NB4 (cell line): ENCODE measurements around the gene NTNG1.

Experiments
- POLR2A ChIP-seq: IDR thresholded peaks from 2 replicates; pipeline ENCODE4 v1.6.1; 2011; ENCODE audit warnings: mild to moderate bottlenecking; ENCODE audit not compliant: insufficient read length; ENCODE audit errors: extremely low read depth
- TF ChIP-seq, protein P1 (sequence below): IDR thresholded peaks from 2 replicates; pipeline ENCODE4 v1.6.1; 2011; ENCODE audit warnings: low read depth, low read length

DNA sequence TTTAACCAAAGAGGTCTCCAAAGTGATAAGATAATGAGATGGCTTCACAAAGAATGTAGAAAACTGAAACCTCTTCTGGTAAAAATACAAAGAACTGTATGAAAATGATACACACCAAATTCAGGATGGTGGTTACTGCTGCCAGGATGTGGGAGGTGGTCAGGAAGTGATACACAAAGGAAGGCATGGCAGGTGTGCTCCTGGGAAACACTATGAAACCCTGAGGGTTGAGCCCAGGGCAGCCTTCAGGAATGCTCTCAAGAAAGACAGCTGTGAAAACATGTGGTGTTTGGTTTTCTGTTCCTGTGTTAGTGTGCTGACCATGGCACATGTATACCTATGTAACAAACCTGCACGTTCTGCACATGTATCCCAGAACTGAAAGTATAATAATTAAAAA lies 109.3 kb downstream of the NTNG1 start:
- TF ChIP-seq, protein P1, sequence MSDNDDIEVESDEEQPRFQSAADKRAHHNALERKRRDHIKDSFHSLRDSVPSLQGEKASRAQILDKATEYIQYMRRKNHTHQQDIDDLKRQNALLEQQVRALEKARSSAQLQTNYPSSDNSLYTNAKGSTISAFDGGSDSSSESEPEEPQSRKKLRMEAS = no peak
- TF ChIP-seq POLR2A = no peak
